NT2/D1 (cell line): ENCODE results near the gene PHLDB3.

Experiments
- SUZ12 ChIP-seq: IDR thresholded peaks from 2 replicates; pipeline ENCODE4 v1.6.1; 2011; ENCODE audit not compliant: insufficient read length, insufficient read depth; ENCODE audit errors: extremely low read depth
- YY1 ChIP-seq: IDR thresholded peaks from 2 replicates; pipeline ENCODE4 v1.6.1; 2011; ENCODE audit not compliant: insufficient read length, insufficient read depth

DNA sequence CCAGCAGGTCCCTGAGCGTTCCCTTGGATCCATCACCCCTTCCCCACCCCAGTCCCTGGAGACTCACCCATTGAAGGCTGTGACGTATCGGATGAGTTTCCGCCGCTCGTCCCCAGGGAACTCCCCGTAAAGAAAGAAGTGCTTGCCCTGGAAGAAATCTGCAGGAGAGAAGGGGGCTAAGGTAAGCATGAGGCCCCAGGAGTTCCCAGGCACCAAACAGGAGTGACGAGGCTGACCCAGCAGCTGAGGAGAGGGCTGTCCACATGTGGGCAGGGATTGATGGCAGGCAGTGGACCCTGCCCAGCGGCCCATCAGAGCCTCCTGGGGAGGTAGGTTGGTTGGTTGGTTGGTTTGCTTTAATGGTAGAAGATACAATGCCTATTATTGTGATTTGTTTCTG is 39.5 kb upstream of the PHLDB3 start:
- no peak for TF ChIP-seq YY1
- no peak for TF ChIP-seq SUZ12
